Endothelial cell of umbilical vein (primary cell): ENCODE results near the gene POMC. TPM values are rescaled to one million over a fixed set of nuclear protein-coding genes. Genes with fewer than 3 reads are reported as not detected.

Experiments
- BruUV-seq: library from RNA; stranded (reverse); fragments of 400-500 nt; replicated peaks from 2 replicates; lab custom pipeline; 2021; lab: Mats Ljungman, UMichigan
- CTCF ChIA-PET: fragments of 300-600, 350-600 bp; sonication (Branson Sonifier 250); formaldehyde crosslinking; loops from one replicate; lab custom pipeline; 2021; ENCODE audit warnings: antibody characterized with exemption, inconsistent platforms; lab: Charles Lee
- POLR2A ChIA-PET: fragments of 300-600, 350-600 bp; sonication (Branson Sonifier 250); formaldehyde crosslinking; loops from one replicate; lab custom pipeline; 2021; ENCODE audit warnings: antibody characterized with exemption, inconsistent platforms; lab: Charles Lee
- DNase-seq: peaks from one replicate; pipeline ENCODE4 v3.0.0-alpha.2; 2011; ENCODE audit warnings: low read depth, low spot score
- FAIRE-seq: peaks from 2 replicates; lab custom pipeline; 2011; peaks lifted over from hg19 to GRCh38; lab: Jason Lieb, UNC
- H2AFZ ChIP-seq: 2 replicates; pipeline ENCODE4 v1.6.0; 2012; ENCODE audit warnings: low read depth, low read length, control low read depth, inconsistent platforms
- H3K27ac ChIP-seq: 2 replicates; pipeline ENCODE4 v1.5.1; 2011; ENCODE audit warnings: low read depth, mild to moderate bottlenecking, control low read depth, low read length, moderate library complexity; ENCODE audit not compliant: insufficient read depth
- H3K27me3 ChIP-seq, 2 experiments: 2 replicates each; pipeline versions ENCODE4 v1.6.0 to v1.6.1; 2011; ENCODE audit warnings: low read length in 2 of 2, mixed read lengths in 1 of 2; ENCODE audit not compliant: control insufficient read depth in 2 of 2, insufficient read depth in 2 of 2
- H3K36me3 ChIP-seq, 2 experiments: 2 replicates in 1 of 2; 3 replicates in 1 of 2; pipeline ENCODE4 v1.5.1; 2011; ENCODE audit warnings: low read length in 2 of 2, mild to moderate bottlenecking in 1 of 2, moderate library complexity in 1 of 2; ENCODE audit not compliant: control insufficient read depth in 2 of 2, insufficient read depth in 2 of 2; ENCODE audit errors: extremely low read depth in 1 of 2
- H3K4me1 ChIP-seq: 3 replicates; pipeline ENCODE4 v1.5.1; 2011; ENCODE audit warnings: mild to moderate bottlenecking, low read length; ENCODE audit not compliant: control insufficient read depth, insufficient read depth; ENCODE audit errors: extremely low read depth
- H3K4me2 ChIP-seq: 2 replicates; pipeline ENCODE4 v1.6.1; 2011; ENCODE audit warnings: low read length, control low read depth, mixed read lengths; ENCODE audit not compliant: insufficient read depth
- H3K4me3 ChIP-seq, 3 experiments: fragments of 200-600 bp in 1 of 3; sonication (generic), shearing (Covaris generic) in 1 of 3; replicated peaks in 1 of 3; 2 replicates each; pipeline ENCODE4 v1.5.1; 2011 to 2016; ENCODE audit warnings: control low read depth in 3 of 3, low read length in 3 of 3, mild to moderate bottlenecking in 2 of 3, inconsistent platforms in 1 of 3, low read depth in 1 of 3, moderate library complexity in 1 of 3; ENCODE audit not compliant: insufficient read depth in 1 of 3
- H3K79me2 ChIP-seq: 2 replicates; pipeline ENCODE4 v1.6.0; 2012; ENCODE audit warnings: low read length, inconsistent platforms; ENCODE audit not compliant: control insufficient read depth, insufficient read depth
- H3K9ac ChIP-seq: replicated peaks from 2 replicates; pipeline ENCODE3; 2011; ENCODE audit warnings: low read length, control low read depth; ENCODE audit not compliant: insufficient read depth; ENCODE audit errors: extremely low read depth
- H3K9me1 ChIP-seq: replicated peaks from 3 replicates; pipeline ENCODE4 v1.6.0; 2011; ENCODE audit warnings: mild to moderate bottlenecking, low read length; ENCODE audit not compliant: control insufficient read depth, insufficient read depth; ENCODE audit errors: extremely low read depth
- H3K9me3 ChIP-seq: replicated peaks from 2 replicates; pipeline ENCODE4 v1.5.1; 2012; ENCODE audit warnings: low read length, inconsistent platforms; ENCODE audit not compliant: control insufficient read depth, insufficient read depth
- H4K20me1 ChIP-seq: replicated peaks from 2 replicates; pipeline ENCODE3; 2011; ENCODE audit warnings: mild to moderate bottlenecking, low read length; ENCODE audit not compliant: control insufficient read depth, insufficient read depth; ENCODE audit errors: extremely low read depth
- EZH2 ChIP-seq: IDR thresholded peaks from 2 replicates; pipeline ENCODE4 v1.6.1; 2012; ENCODE audit warnings: borderline replicate concordance, low read depth, mild to moderate bottlenecking, moderate library complexity, low read length, inconsistent platforms; ENCODE audit not compliant: severe bottlenecking
- FOS ChIP-seq: IDR thresholded peaks from 2 replicates; pipeline ENCODE4 v1.6.1; 2011; ENCODE audit warnings: mild to moderate bottlenecking, low read length, moderate library complexity, borderline replicate concordance; ENCODE audit not compliant: insufficient read depth
- GATA2 ChIP-seq: IDR thresholded peaks from 2 replicates; pipeline ENCODE4 v1.7.0; 2011; ENCODE audit warnings: low read depth, mild to moderate bottlenecking, moderate library complexity, mixed read lengths, low read length; ENCODE audit not compliant: insufficient read length, insufficient read depth
- JUN ChIP-seq: IDR thresholded peaks from 2 replicates; pipeline ENCODE4 v1.6.1; 2011; ENCODE audit warnings: borderline replicate concordance, low read depth; ENCODE audit not compliant: insufficient read length, insufficient read depth
- MAX ChIP-seq: IDR thresholded peaks from 2 replicates; pipeline ENCODE4 v1.6.1; 2011; ENCODE audit not compliant: insufficient read depth, insufficient read length
- MYC ChIP-seq: IDR thresholded peaks from one replicate; pipeline ENCODE4 v1.6.1; 2011; ENCODE audit warnings: mild to moderate bottlenecking, low read depth, low read length
- POLR2A ChIP-seq: IDR thresholded peaks from 2 replicates; pipeline ENCODE4 v1.6.1; 2012; ENCODE audit warnings: low read depth, mild to moderate bottlenecking, control low read depth, low read length
- POLR2AphosphoS5 ChIP-seq: IDR thresholded peaks from 2 replicates; pipeline ENCODE4 v1.6.1; 2012; ENCODE audit warnings: low read depth, mild to moderate bottlenecking, control low read depth, low read length, moderate library complexity; ENCODE audit not compliant: insufficient read depth
- dilution Hi-C: fragments of 300-500 bp; cut with MboI; formaldehyde crosslinking; loops from one replicate; pipeline ENCODE4 v1.15.0; 2019; ENCODE audit warnings: low sequenced_read_pairs; ENCODE audit not compliant: extremely low pct_ligation_motif_present
- intact Hi-C: fragments of 100-400 bp; cut with micrococcal nuclease; formaldehyde crosslinking; loops from one replicate; pipeline ENCODE4 v1.10.0; 2022
- polyA plus RNA-seq, 4 experiments: library from polyadenylated mRNA; depleted of rRNA in 3 of 4; stranded (reverse) in 3 of 4; unstranded in 1 of 4; fragments of >200 nt; gene quantifications; 2 replicates each; pipeline versions ENCODE4 v1.2.1 to v1.2.3, GENCODE V29; 2011 to 2012; ENCODE audit warnings: missing spikeins in 1 of 4
- total RNA-seq: library from RNA; stranded (reverse); gene quantifications from 2 replicates; pipeline ENCODE4 v1.2.3, GENCODE V29; 2021
- TF ChIP-seq, protein P1 (sequence below), 2 donors: IDR thresholded peaks; 1 replicate in 1 of 2; 2 replicates in 1 of 2; pipeline ENCODE4 v1.5.1; 2011; ENCODE audit warnings: low read length in 2 of 2, mild to moderate bottlenecking in 2 of 2, moderate library complexity in 2 of 2, control low read depth in 1 of 2, inconsistent platforms in 1 of 2, low read depth in 1 of 2; ENCODE audit not compliant: insufficient read depth in 1 of 2; ENCODE audit errors: extremely low read depth in 1 of 2

POMC gene
- total and polyA plus RNA-seq, 2 donors (not counting 3 experiments of a cell fraction or from before 2014, with no cell fraction given) = 2.4 to 2.7 TPM

- Histone ChIP-seq H3K27ac (no peak overlapping the region), H3K27me3 (no peaks in the 10 kb centered on the region), H3K9me1 (no peaks in the 10 kb centered on the region), H2AFZ (no peak overlapping the region), H3K9me3 (no peaks in the 10 kb centered on the region), H3K4me2 (no peak overlapping the region), H3K4me3 (no peak overlapping the region), H3K36me3 (no peaks in the 10 kb centered on the region), H4K20me1 (no peaks in the 10 kb centered on the region), H3K4me1 (no peaks in the 10 kb centered on the region), H3K9ac (no peak overlapping the region), H3K79me2 (no peaks in the 10 kb centered on the region)
- dilution Hi-C loops = no loop called here
- TF ChIP-seq EZH2 (no peak), POLR2A (no peak), MAX (no peak)
- TF ChIP-seq, protein P1, sequence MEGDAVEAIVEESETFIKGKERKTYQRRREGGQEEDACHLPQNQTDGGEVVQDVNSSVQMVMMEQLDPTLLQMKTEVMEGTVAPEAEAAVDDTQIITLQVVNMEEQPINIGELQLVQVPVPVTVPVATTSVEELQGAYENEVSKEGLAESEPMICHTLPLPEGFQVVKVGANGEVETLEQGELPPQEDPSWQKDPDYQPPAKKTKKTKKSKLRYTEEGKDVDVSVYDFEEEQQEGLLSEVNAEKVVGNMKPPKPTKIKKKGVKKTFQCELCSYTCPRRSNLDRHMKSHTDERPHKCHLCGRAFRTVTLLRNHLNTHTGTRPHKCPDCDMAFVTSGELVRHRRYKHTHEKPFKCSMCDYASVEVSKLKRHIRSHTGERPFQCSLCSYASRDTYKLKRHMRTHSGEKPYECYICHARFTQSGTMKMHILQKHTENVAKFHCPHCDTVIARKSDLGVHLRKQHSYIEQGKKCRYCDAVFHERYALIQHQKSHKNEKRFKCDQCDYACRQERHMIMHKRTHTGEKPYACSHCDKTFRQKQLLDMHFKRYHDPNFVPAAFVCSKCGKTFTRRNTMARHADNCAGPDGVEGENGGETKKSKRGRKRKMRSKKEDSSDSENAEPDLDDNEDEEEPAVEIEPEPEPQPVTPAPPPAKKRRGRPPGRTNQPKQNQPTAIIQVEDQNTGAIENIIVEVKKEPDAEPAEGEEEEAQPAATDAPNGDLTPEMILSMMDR (IDR thresholded peaks at IDR 0.05; ENCODE audit: extremely low read depth in 1 of 2, insufficient read depth in 1 of 2, low read depth in 1 of 2, low read length in 2 of 2) = no peak
- no peak for DNase-seq
- BruUV-seq = no TSS peak
- POLR2A ChIA-PET = no interaction called here
- FAIRE-seq = no peak
- CTCF ChIA-PET = interaction anchor here (0.7 to 17.9 kb wide), 3 partner anchors 17 to 143 kb away, joined by 3 to 679 read pairs (median 3); no protein-coding TSS in a partner anchor
- intact Hi-C loops = no loop called here
Observed at GRCh38 chr2:25122367-25122766, 46.0 kb downstream of the POMC start.

GRCh38 chr2:25119263-25119662 lies 49.1 kb downstream of the POMC start:
- no peak overlapping the region for H3K4me3 ChIP-seq
- dilution Hi-C loops = no loop called here
- H3K27ac ChIP-seq = no peak overlapping the region
- DNase-seq (no peak), FAIRE-seq (no peak)
- TF ChIP-seq JUN (no peak), MYC (no peak), FOS (no peak), POLR2AphosphoS5 (no peak), EZH2 (no peak), POLR2A (no peak), GATA2 (no peak), MAX (no peak)
- TF ChIP-seq, protein P1 (IDR thresholded peaks at IDR 0.05; ENCODE audit: extremely low read depth in 1 of 2, insufficient read depth in 1 of 2, low read depth in 1 of 2, low read length in 2 of 2) = no peak
- intact Hi-C loops = no loop called here
- ChIA-PET CTCF (interaction anchor here (1.4 to 17.9 kb wide), 2 partner anchors 66 to 140 kb away, joined by 3 to 679 read pairs; no protein-coding TSS in a partner anchor), POLR2A (no interaction called here)
- H2AFZ ChIP-seq = no peak overlapping the region
- no peak overlapping the region for H3K4me2 ChIP-seq
- no peaks in the 10 kb centered on the region for H3K27me3 ChIP-seq
- H3K36me3 ChIP-seq = no peaks in the 10 kb centered on the region
- no peaks in the 10 kb centered on the region for H3K9me1 ChIP-seq
- no peaks in the 10 kb centered on the region for H3K9me3 ChIP-seq
- no TSS peak for BruUV-seq
- no peaks in the 10 kb centered on the region for H3K79me2 ChIP-seq
- no peaks in the 10 kb centered on the region for H3K4me1 ChIP-seq
- no peak overlapping the region for H3K9ac ChIP-seq
- H4K20me1 ChIP-seq = no peaks in the 10 kb centered on the region
